Measurements from ENCODE around the gene OSBPL6.
"Not testable (repeated sequence)": the region's sequence is repeated elsewhere in the genome, so short reads cannot be mapped to it uniquely, and the experiment has no call there.

The OSBPL6 gene

GRCh38 chr2:178315488-178315948 lies 121.2 kb downstream of the OSBPL6 start:
- no peak for TF ChIP-seq CTCF (IDR thresholded peaks at IDR 0.05; ENCODE audit: low read depth, low read length)
- no peak overlapping the region for H3K4me3 ChIP-seq (ENCODE audit: low read depth, low read length)

DNA sequence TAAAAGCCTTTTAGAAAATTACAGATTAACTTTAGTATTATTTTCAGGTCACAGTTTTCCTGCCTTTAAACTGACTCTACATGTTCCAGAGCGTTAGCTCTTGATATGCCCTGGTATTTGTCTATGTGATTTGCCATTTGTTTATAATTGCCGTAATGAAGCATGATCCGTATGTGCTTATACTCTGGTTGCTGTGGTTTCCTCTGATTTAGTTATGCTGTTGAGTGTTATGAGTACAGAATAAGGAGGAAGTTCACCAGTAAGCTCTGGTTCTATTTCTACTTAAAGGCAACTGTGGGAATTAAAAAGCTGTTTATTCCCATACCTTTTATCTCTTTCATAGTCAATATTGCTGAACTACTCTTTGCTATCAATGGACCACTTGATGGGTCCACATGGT lies 123.5 kb downstream of the OSBPL6 start:
- no peak overlapping the region for H3K4me3 ChIP-seq (ENCODE audit: low read depth, low read length)
- no peak for TF ChIP-seq CTCF (IDR thresholded peaks at IDR 0.05; ENCODE audit: low read depth, low read length)

DNA sequence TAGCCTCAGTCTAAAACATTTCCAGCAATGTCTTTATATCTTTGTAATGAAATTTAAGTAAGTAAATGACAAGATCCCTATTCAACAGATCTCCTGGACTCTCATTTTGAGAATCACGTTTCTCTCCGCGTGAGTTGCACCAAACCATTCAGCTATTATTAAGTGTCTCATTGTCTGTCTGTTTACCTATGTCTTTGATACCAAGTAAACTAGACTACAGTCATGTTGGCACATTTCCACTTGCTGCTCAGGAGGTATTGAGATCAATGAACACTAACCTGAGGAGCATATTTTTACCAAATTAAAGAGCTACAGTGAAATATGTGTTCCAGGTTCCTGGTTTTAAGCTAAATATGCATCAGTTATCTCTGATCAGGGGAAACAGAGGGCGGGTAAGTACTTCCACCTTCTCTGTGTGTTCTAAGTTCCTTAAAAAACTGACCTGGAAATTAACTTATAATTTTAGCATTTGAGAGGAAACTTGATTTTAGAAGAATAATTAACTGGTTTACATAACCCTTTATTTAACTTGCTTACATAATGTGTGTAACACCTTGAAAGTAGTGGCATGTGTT lies 125.8 kb downstream of the OSBPL6 start:
- H3K4me3 ChIP-seq (ENCODE audit: low read depth, low read length): no peak overlapping the region
- TF ChIP-seq CTCF (IDR thresholded peaks at IDR 0.05; ENCODE audit: low read depth, low read length): no peak

- no peak overlapping the region for H3K4me3 ChIP-seq (ENCODE audit: low read depth, low read length)
- no peak for TF ChIP-seq CTCF (IDR thresholded peaks at IDR 0.05; ENCODE audit: low read depth, low read length)
Observed at GRCh38 chr2:178322068-178322467, 127.8 kb downstream of the OSBPL6 start.

GRCh38 chr2:178323331-178323730 lies 129.0 kb downstream of the OSBPL6 start:
- not testable (repeated sequence) for H3K4me3 ChIP-seq (ENCODE audit: low read depth, low read length)

- H3K4me3 ChIP-seq (ENCODE audit: low read depth, low read length): no peak overlapping the region
- TF ChIP-seq CTCF (IDR thresholded peaks at IDR 0.05; ENCODE audit: low read depth, low read length): no peak
Observed at GRCh38 chr2:178324077-178324476, 129.8 kb downstream of the OSBPL6 start.

GRCh38 chr2:178325268-178325667 lies 131.0 kb downstream of the OSBPL6 start:
- no peak overlapping the region for H3K4me3 ChIP-seq (ENCODE audit: low read depth, low read length)
- no peak for TF ChIP-seq CTCF (IDR thresholded peaks at IDR 0.05; ENCODE audit: low read depth, low read length)

DNA sequence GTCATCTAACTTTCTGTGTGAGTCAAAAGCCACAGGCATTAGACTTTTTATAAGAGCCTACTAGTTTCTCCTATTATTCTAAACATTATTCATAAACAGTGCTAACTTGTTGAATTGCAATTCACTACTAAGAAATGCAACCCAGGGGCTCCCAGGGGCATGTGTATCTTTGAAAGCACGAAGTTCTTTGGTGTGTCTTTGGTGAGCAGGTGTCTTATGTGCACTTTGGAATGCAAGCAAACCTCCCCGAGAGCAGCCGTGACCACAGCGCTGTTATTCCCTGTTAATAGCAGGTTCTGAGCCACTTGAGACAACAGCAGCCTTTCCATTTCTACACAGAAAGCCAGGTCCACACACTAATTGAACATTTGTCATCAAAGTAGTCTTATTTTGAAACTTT lies 133.2 kb downstream of the OSBPL6 start:
- TF ChIP-seq CTCF (IDR thresholded peaks at IDR 0.05; ENCODE audit: low read depth, low read length): no peak
- H3K4me3 ChIP-seq (ENCODE audit: low read depth, low read length): no peak overlapping the region
